Activated CD8-positive, alpha-beta memory T cell treated with anti-CD3 and anti-CD28 coated beads, Interleukin-2, amount 50 U/mL, for 24 hours (primary cell): ENCODE results near the gene WDR38.

Experiments used
- DNase-seq: peaks from one replicate; pipeline ENCODE4 v3.0.0-alpha.2; 2020; ENCODE audit errors: extremely low read depth

WDR38 gene

GRCh38 chr9:124852829-124853531 is at the start of gene WDR38:
WDR38 (plus strand) TSS chr9:124853460; CDS start chr9:124853532, 72 bp downstream.
- no peak for DNase-seq

- DNase-seq = no peak
These were observed 49.3 kb upstream of the WDR38 start for GRCh38 chr9:124803911-124804310.

- no peak for DNase-seq
These were observed 48.1 kb upstream of the WDR38 start for GRCh38 chr9:124805186-124805585.

GRCh38 chr9:124808246-124808956 is 44.9 kb upstream of the WDR38 start:
- no peak for DNase-seq

GRCh38 chr9:124809211-124809610 is 44.0 kb upstream of the WDR38 start:
- DNase-seq = no peak

- no peak for DNase-seq
These were observed 43.3 kb upstream of the WDR38 start for GRCh38 chr9:124809741-124810500.

GRCh38 chr9:124810663-124811355 is 42.5 kb upstream of the WDR38 start:
- DNase-seq = no peak

- DNase-seq = no peak
These were observed 40.8 kb upstream of the WDR38 start for GRCh38 chr9:124812441-124812876.

- DNase-seq = no peak
These were observed 40.2 kb upstream of the WDR38 start for GRCh38 chr9:124813041-124813440.

- no peak for DNase-seq
These were observed 39.6 kb upstream of the WDR38 start for GRCh38 chr9:124813501-124814163.

GRCh38 chr9:124814164-124814535 is 39.1 kb upstream of the WDR38 start:
- no peak for DNase-seq

GRCh38 chr9:124815601-124816000 is 37.7 kb upstream of the WDR38 start:
- DNase-seq = no peak

- no peak for DNase-seq
These were observed 34.6 kb upstream of the WDR38 start for GRCh38 chr9:124818431-124819281.

- no peak for DNase-seq
These were observed 32.3 kb upstream of the WDR38 start for GRCh38 chr9:124820698-124821623.

- no peak for DNase-seq
These were observed 24.5 kb upstream of the WDR38 start for GRCh38 chr9:124828489-124829333.

GRCh38 chr9:124829334-124829669 is 24.0 kb upstream of the WDR38 start:
- DNase-seq = no peak

- DNase-seq = no peak
These were observed 22.7 kb upstream of the WDR38 start for GRCh38 chr9:124830593-124830992.

- DNase-seq = no peak
These were observed 21.5 kb upstream of the WDR38 start for GRCh38 chr9:124831642-124832364.
